Amygdala (tissue), 56 donors: ENCODE results near the gene ZNF311.
A peak's percentile ranks its signal among the peaks of the same experiment; 100 is the strongest.

Source experiments
- DNase-seq, 56 donors: peaks; one replicate each; lab custom pipeline; 2025; lab: John Stamatoyannopoulos, UW

Gene ZNF311

DNA sequence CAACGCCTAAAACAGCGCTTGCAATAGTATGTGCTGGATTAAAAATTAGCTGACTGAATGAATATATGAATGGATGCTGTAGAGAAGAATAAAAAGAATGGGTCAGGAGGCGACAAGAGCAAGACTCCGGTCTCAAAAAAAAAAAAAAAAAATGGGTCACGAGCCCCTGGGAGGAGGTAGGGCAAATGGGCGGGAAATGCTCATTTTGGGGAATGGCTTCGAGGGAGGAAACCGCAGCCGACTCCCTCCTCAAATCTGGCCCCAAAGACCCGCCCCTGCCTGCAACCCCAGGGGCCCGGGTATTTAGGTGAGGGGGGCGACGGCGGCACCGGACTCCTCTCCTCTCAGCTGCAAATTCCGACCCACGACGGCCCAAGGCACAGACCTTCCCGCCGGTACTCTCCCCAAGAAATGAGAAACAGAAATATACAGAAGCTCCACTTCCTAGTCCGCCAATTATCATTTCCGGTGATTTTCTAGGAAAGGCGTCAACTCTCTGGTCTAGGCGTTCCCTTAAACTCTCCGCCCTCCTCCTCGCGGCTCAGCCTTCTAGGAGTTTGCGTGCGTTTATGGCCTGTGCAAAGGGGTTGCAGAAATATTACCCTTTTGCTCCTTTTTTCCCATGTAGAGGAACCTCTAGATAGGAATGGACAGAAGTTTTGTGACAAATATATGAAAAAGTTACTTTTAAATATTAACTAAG lies at the start of gene ZNF311:
ZNF311 (minus strand) TSS at position 133 of the 703 bp plus-strand sequence. CDS start 1,361 bp downstream, outside the sequence.
- peak in 22 of 56 donors; percentile 10 to 67 (median 23) for DNase-seq

DNA sequence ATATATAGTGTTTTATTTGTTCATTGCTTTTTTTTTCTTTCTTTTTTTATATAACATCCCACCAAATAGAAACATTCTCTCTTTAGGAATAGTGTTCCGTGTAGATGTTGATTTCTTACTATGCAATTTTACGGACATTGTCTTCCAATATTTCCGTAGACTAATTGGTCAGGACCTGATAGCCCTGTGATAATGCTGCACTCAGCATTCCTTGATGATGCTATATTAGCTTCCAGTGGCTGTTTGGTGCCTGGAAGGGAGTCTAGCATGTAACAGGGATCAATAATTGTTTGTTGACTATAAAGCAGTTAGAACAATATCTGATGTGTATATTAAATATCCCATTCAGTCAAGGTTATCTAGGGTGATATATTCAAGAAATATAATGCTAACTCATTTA lies 46.6 kb upstream of the ZNF311 start:
- no peak for DNase-seq

DNA sequence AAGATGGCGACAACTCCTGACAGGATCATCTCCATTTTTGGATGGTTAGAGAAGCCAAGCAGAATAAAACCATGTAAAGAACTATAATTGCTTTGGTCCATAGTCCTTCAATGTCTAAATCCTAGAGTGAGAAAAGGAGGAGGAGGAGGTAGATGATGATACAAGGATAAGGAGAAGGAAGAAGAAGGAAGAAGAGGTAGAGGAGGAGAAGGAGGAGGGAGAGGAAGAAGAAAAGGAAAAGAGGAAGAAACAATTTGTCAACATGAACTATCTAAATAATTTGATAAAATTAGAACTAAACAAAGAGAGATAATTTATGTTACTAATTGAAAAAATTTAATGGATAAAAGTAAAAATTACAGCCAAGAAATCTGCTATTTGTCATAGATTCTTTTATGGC lies 40.0 kb upstream of the ZNF311 start, which contains the start of gene OR2W1:
OR2W1 (minus strand) TSS at position 101 of the 400 bp plus-strand sequence; CDS start at position 101, 0 bp downstream.
- no peak for DNase-seq

DNA sequence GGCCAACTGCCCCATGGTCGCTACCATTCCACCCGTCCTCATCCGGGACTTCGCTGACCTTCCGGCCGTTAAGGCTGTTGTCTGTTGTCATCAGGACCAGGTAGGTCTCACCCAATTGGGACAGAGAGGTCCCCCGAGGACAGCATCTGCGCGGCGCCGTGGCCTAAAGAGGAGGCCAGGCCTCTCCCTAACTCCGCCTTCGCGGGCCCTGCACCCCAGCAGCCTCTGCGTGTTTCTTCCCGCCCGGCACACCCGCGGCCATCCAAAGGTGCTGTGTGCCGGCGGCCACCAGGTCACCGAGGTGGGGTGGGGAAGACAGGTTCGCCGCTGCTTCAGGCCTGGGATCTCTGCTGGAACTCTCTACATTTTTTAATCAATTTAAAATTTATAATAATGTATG lies 30.8 kb upstream of the ZNF311 start:
- no peak for DNase-seq

DNA sequence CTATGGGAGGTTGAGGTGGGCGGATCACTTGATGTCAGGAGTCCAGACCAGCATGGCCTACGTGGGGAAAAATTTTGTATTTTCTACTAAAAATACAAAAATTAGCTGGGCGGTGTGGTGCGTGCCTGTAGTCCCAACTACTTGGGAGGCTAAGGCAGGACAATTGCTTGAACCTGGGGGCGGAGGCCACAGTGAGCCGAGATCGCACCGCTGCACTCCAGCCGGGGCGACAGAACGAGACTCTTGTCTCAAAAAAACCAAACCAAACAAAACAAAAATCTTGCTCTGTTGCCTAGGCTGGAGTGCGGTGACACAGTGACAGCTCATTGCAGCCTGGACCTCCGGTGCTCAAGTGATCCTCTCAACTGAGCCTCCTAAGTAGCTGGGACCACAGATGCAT lies 23.7 kb upstream of the ZNF311 start:
- no peak for DNase-seq

DNA sequence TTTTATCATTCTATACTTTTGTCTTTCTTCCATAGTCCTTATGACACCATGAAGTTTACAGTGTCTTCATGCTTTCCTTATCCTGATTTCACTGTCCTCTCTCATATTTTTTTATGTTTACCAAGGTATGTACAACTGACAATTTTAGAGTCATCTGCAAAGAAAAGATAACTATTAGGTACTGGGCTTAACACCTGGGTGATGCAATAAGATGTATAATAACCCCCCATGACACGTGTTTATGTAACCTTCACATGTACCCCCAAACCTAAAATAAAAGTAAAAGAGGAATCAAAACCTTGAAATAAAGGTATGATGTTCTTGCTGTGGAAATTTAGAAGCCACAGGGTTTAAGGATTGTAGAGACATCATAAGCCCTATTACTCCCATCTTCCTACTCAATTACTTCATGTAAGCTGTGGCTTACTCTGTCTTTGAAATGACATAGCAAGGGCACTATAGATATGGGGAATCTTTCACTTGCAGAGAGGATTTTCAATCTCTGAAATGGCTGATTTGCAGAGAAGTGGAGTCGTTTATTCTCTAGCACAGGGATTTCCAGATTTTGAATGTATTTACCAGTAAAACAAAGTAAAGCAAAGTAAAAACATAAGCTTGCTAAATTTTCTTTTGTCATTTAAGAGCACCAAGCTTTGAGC lies 20.9 kb upstream of the ZNF311 start:
- no peak for DNase-seq

DNA sequence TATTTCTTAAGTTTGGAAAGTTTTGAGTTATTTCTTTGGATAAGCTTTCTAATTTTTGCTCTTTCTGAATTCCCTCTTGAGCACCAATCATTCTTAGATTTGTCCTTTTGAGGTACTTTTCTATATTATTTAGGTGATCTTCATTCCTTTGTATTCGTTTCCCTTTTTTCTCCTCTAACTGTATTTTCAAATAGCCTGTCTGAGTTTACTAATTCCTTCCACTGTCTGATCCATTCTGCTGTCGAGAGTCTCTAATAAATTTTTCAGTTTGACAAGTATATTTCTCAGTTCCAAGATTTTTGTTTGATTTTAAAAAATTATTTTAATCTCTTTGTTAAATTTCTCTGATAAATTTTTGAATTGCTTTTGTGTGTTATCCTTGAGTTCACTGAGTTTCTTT lies 16.3 kb upstream of the ZNF311 start:
- DNase-seq, result no peak

DNA sequence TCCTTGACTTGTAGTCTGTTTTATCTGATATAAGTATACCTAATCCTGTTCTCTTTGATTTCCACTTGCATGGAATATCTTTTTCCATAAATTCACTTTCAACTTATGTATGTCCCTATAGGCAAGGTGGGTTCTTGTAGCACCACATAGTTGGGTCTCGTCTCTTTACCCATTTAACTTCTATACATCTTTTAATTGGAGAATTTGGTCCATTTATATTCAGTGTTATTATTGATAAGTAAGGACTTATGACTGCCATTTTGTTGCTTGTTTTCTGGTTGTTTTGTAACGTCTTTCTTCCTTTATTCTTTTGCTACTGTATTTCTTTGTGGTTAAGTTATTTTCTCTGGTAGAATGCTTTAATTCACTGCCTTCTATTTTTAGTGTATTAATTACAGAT lies 14.5 kb upstream of the ZNF311 start:
- no peak for DNase-seq

DNA sequence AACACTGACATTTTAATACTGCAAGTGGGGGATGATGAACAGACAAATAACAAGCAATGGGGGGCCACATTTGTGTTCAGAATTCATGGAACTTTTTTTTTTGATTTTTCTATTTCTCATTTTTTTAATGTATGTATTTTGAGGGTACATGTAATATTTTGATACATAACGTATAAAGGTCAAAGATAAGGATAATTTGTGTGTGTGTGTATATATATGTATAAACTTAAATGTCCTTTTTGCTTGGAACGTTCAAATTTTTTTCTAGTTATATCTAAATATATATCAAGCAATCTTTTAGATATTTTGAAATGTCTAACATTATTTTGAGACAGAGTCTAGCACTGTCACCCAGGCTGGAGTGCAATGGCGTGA lies 12.3 kb upstream of the ZNF311 start:
- DNase-seq, result no peak

DNA sequence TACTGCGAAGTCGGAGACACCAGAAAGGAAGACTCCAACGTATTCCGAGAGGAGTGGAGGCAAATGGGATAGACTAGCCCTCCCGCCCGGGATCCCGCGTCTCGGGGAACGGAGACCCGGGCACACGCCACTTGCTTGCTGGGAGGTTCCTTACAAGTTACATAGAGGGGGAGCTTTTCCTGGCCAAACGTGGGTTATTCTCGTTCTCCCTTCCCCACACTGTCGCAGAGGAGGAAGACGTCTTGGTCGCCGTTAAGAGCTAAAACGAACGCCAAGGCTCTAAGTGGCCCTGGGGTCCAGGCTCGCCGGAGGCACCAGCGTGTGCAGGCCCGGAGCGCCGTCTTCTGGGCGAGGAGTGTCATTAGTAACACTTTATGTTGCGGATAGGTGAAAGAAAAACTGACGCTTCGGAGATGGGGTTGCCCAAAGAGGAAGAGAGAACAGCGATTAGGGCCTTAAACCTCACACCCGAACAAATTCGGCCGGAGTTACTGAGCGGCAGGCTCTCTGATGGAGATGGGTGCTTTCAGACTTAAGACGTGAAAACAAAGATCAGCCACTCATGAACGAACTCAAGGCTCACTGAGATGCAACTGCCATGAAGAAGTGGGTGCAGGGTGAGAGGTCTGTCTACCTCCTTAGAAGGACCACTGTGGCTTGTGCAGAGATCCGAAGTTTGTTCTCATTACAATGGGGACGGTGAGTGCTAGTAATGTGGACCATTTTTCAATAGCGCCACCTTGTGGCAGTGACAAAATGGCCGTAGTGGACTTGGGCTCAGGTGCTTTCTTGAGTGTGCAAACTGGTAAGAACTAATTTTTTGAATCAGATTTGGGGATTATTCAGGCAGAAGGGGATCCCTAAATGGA lies 11.7 kb upstream of the ZNF311 start:
- DNase-seq, result peak in 45 of 56 donors; percentile 3 to 88 (median 36)

DNA sequence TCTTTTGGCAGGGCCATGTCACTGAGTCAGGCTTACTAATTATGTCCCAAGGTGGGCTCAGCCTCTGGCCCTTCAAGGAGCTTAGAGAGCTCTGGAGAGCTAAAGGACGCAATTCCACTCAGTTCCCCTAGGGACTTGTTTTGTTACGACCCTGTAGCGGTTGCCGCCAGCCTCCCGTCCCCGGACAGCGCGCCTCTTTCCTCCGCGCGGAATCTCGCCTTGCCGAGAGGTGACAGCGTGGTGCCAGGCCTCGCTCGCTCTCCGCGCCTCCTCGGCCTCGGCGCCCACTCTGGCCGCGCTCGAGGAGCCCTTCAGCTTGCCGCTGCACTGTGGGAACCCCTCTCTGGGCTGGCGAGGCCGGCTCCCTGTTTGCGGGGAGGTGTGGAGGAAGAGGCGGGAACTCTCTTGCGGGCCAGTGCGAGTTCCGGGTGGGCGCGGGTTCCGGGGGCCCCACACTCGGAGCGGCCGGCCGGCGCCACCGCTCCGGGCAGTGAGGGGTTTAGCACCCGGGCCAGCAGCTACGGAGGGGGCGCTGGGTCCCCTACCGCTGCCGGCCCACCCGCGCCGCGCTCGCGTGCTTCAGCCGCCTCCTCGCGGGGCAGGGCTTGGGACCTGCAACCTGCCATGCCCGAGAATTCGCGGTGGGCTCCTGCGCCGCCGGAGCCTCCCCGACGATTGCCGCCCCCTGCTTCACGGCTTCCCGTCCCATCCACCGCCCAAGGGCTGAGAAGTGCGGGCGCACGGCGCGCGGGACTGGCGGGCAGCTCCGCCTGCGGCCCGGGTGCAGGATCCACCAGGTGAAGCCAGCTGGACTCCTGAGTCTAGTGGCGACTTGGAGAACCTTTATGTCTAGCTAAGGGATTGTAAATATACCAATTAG lies 9.9 kb upstream of the ZNF311 start:
- DNase-seq, result no peak

DNA sequence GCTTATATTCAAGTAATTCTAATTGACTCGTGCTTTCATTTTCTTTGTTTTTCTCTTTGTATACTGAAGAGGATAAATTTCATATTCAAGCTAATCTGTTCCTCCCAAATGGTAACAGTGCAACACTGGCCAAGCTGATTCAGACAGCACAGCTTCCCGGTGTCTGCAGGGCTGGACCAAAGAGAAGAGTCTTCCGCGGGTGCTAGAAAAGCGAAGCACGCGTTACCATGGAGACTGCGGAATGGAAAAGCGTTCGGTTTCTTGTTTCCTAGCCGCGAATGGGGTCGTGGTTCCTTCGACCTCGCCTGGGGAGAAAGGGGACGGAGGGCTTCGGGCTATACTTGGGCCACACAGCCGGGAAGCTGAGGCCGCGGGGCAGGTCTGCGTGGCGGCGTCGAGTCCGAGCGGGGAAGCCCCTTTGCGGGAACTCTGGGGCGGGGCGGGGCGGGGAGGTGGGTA lies 6.2 kb upstream of the ZNF311 start:
- peak in 22 of 56 donors; percentile 2 to 36 (median 16) for DNase-seq

DNA sequence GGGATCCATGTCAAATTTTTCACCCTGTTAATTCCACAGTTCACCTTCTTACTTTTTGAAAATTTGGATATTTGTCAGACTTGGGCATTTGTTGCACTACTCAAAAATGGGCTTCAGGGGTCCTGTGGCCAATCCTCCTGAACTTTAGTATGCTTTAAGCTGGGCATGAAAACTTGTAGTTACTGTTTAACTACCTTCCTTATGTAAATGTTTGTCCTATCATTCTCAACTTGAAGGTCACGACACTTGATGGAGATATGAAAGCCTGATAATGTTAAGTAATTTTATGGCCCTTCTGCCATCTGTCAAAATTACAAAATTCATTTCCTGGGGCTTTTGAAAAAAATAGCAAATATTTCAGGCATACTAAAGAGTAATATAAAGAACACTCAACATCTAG lies 4.2 kb upstream of the ZNF311 start:
- no peak for DNase-seq

DNA sequence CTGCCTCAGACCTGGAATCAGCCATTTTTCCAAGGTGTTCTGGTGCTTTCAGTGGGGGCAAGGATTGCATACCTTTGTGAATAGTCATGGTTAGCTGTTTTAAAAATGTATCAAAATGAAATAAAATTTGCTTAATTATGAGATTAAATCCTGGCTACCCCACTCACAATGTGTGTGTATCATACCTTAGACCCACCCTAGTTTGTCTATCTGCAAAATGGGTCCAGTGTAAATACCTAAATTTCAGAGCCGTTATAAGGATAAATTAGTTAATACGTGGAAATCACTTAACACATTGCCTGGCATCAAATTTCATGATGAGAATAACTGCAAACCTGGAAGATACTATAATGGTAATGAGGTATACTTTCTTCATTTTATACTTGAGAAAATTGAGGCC lies 3.0 kb upstream of the ZNF311 start:
- DNase-seq, result no peak

DNA sequence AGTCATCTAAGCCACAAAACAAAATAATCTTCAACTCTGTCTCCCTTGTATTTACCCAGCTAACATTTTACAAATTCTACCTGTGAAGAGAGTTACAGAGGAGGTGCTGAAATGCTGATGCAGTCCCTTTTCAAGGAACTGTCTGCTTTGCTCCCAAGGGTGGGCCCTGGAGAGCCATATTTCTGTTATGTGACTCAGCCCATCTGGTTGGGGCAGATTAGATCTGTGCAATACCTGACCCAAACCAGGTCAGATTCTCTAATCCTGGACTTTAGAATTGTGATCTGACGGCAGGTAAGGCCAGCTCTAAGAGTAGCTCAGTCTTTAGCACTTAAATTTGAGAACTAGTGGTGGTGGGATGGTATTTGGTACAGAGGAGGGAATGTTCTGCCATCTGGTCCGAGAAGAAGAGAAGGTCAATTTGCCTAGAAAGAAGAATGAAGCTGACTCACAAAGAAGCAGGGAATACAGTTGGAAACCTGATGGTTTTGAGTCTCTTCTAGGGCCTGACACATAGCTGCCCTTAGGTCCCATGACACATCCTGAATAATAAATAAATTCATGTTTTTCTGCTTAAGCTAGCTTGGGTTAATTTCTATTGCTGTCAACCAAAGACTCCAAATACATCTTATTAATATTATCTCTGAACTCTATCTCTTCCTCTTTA lies 8.1 kb downstream of the ZNF311 start:
- no peak for DNase-seq

DNA sequence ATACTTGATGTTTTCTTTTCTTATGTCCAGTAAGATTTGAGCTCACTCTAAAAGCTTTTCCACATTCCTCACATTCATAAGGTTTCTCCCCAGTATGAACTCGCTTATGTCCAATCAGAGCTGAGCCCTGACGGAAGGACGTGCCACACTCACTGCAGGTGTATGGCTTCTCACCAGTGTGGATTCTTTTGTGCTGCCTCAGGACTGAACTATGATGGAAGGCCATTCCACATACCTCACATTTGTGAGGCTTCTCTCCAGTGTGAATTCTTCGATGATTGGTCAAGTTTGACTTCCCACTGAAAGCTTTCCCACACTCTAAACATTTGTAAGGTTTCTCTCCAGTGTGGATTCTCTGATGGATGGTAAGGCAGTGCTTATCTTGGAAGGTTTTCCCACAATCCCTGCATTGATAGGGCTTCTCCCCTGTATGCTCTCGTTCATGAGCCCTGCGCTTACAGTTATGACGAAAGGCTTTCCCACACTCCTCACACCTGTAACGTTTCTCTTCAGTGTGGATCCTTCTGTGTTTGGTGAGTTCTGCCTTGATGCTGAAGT lies 9.9 kb downstream of the ZNF311 start:
- DNase-seq, result no peak

DNA sequence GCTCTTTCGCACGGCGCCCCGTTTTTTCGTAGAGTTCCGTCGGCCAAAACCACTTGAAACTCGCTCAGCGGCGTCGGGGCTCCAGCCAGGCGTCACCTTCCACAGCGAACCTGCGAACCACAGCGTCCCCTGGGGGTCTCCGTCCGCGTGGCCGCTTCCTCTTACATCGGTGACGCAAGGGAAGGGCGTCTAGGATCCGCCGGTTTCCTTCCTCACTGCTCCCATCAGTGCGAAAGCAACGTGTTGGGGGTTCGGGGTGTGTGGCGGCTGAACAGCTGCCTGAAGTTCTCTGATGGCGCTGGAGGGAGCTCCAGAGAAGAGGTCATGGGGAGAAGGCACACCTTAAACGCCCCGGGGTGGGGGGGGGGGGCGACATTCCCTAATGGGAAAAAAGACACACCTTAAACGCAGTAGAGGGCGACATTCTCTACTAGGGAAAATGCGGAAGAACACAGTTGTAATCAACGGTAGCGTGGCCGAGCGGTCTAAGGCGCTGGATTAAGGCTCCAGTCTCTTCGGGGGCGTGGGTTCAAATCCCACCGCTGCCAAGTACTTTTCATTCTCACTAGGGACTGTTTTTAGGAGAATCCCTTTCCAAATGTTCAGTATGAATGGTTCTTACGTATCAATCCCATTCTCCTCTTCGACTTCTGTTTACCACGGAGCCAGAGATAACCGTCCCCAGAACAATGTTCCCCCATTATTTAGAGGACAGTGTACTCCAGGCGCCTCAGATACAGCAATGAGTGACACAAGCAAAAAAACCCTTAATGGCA lies 16.4 kb downstream of the ZNF311 start:
- peak in 9 of 56 donors; percentile 1 to 26 (median 18) for DNase-seq

DNA sequence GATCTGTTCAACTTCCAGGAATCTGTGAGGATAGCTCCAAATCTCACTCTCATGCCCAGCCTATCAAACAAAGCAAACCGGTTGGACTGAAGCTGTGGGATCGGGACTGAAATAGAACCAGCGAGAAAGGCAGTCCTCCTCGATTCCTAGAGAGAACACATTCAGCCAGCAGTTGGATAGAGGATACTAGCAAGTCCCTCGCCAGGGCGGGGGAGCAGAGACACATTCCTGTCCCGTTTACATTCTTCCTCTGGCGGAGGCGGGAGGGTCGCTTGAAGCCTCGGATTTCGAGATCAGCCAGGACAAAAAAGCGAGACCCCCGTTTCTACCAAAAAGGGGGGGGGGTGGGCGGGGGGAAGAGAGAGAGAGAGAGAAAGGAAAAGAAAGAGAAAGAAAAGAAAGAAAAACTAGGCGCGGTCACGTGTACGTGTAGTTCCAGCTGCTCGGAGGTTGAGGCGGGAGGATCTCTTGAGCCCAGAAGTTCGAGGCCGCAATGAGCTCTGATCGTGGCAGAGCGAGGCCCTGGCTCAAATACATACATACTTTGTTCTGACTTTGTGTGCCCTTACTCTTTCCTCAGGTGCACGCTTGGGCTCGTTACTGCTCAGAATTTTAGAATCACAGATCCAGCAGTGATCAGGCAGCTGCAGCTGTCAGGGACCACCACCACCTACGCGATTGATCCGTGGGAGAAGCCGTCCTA lies 19.5 kb downstream of the ZNF311 start:
- DNase-seq, result peak in 52 of 56 donors; percentile 12 to 84 (median 60)
